GM19324 (cell line): ENCODE data around the gene GMDS.

Source experiments
- ATAC-seq: cut with Tn5 transposase; IDR thresholded peaks from one replicate; pipeline ENCODE4 v1.9.1; 2021; ENCODE audit warnings: mild to moderate bottlenecking, moderate library complexity; ENCODE audit not compliant: unreplicated experiment, low FRiP score

Gene GMDS

GRCh38 chr6:1915226-1915625, 330.2 kb downstream of the GMDS start:
- no peak for ATAC-seq

- no peak for ATAC-seq
Observed at GRCh38 chr6:1913577-1913976, 331.8 kb downstream of the GMDS start.

GRCh38 chr6:1912731-1913130, 332.7 kb downstream of the GMDS start:
- ATAC-seq, result no peak

GRCh38 chr6:1911474-1911873, 333.9 kb downstream of the GMDS start:
- no peak for ATAC-seq

DNA sequence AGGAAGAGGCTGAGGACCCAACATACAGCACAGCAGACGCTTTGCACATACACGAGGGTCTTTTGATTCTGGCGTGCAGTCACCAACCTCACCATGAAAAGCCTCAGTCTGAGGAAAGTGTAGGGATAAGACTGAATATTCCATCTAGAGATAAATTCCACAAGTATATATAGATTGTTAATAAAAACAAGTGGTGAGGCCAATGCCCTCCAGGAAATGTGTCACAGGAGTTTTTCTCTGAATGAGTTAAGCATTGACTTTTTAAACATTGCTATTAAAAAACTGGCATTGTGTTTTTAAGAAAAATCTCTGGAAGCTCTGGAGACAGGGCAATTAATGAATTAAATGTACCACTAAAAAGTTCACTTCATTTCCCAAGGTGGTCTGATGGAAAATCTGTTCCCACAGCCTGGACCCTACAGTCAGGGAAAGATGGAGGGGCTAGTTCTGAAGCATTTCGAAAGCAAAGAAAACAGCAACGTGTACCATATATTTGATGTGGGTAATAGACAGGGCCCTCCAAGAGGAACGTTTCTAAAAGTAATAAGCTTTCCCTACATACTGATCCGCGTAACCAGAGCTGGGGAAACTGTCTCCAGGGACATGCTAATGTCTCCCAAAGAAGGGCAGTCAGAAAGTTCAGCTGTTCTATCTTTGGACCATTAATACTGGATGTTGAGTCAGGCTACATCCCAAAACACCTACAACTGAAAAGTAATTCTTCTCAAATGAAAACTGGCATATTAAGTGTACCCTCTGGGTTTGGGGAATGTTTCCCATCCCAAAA, 334.6 kb downstream of the GMDS start:
- no peak for ATAC-seq

- no peak for ATAC-seq
Observed at GRCh38 chr6:1908784-1909183, 336.6 kb downstream of the GMDS start.

DNA sequence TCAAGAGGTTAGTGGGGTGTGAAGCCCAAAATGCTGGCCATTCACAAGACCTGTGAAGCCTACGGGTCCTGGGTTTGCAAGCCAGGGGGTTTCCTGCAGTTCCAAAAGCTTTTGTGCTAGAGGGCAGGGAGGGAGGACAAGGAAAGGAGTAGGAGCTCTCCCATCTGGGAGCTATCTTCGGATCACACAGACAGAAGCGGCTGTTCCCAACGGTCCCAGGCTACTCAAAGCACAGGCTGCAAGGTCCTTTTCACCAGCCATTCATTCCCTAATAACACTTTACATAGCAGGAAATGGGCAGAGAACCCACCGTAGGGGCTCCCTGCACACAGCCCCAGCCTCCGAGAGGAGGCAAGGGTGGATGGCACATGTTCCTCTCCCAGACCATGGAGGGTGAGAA, 338.8 kb downstream of the GMDS start:
- no peak for ATAC-seq

GRCh38 chr6:1906014-1906413, 339.4 kb downstream of the GMDS start:
- ATAC-seq, result no peak

GRCh38 chr6:1904898-1905297, 340.5 kb downstream of the GMDS start:
- no peak for ATAC-seq

DNA sequence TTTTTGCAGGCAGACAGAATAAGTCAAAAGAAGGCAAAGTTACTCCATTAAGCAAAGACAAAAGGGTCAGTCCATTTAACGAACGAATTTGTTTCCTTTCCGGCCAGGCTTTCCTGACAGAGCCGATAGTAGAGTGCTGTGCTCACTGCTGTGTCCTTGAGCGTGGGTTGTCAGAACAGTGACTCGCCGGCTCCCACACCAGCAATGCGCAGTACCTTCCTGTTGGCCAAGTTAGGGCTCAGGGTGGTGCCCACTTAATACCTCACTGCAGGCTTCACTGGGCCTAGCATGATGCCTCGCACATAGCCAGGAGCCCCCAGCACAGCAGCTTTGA, 341.0 kb downstream of the GMDS start:
- ATAC-seq, result no peak

DNA sequence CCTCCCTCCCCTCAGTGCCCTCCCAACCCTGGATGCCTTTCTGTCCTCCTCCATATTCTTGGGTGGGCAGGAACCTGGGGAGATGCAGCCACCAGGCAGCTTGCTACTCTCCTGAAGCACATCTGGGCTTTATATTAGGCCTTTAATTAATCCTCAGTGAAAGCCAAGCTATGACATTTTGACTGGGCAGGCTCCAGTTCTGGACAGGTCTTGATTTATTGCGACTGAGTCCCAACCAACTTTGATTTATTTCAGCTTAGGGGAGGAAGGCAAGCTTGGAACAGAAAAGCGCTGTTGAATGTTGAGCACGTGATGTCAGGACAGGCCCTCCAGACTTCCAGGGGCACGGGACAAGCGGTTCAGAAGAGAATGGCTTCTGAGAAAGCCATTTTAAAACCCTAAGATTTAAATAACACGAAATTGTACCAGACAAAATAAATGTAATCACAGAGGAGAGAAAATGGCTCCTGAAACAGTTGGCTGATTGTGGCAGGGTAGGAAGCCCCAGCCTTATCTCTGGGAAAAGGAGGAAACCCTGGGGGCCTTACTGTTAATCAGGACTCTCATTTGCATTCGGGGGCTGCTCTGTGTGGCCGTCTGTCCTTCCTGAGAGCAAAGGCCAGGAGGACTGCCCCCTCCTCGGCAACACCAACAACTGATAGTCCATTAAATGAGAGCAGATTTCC, 341.5 kb downstream of the GMDS start:
- no peak for ATAC-seq

DNA sequence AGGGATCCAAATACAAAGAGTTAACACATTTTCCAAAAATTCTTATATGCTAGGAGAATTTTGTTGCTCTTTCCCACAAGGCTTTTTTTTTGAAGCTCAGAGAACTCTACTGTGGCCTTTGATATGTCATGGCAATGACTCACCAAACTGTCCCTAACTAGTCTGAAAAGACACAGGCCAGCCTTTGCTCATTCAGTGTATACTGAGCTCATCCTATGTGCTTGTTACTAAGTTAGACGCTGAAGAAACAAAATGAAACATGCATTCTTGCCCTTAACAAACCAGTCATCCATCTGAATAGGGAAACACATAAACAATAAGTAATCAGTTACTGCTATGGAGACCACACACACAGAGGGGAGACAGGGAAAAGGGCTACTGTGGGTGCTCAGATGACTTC, 343.8 kb downstream of the GMDS start:
- no peak for ATAC-seq

DNA sequence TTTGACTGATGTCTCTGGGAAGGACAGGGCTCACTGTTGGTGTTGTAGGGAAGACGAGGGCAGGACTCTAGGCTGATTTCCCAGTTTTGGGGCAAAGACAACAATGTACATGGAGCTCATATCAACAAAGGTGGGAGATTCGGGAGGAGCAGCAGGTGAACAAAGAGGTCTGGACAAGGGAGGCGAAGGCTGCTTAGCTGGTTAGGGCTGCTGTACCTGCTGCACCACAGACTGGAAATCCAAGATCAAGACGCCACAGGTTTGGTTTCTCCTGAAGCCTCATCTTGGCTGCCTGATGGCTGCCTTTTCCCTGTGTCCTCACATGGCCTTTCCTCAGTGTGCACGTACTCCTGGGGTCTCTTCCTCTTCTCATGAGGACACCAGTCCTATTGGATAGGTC, 348.5 kb downstream of the GMDS start:
- ATAC-seq, result no peak

DNA sequence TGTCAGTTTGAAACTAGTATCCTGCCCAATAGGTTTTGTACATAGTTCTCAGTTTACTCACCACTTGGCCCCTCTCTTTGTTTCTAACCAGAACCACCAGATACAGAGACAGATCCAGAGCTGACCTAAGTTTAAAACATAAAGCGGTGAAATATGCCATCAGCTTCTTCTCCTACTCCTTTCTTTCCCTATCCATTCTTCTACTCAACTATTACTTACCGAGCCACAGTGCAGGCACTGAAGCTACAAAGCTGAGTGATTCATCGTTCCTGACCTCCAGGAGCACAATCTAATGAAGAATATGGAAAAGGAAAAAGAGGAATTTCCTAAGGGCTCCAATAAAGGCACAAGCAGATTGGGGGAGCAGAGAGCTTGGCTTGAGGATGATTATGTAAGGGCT, 349.7 kb downstream of the GMDS start:
- no peak for ATAC-seq

GRCh38 chr6:1894954-1895353, 350.5 kb downstream of the GMDS start:
- ATAC-seq, result no peak

DNA sequence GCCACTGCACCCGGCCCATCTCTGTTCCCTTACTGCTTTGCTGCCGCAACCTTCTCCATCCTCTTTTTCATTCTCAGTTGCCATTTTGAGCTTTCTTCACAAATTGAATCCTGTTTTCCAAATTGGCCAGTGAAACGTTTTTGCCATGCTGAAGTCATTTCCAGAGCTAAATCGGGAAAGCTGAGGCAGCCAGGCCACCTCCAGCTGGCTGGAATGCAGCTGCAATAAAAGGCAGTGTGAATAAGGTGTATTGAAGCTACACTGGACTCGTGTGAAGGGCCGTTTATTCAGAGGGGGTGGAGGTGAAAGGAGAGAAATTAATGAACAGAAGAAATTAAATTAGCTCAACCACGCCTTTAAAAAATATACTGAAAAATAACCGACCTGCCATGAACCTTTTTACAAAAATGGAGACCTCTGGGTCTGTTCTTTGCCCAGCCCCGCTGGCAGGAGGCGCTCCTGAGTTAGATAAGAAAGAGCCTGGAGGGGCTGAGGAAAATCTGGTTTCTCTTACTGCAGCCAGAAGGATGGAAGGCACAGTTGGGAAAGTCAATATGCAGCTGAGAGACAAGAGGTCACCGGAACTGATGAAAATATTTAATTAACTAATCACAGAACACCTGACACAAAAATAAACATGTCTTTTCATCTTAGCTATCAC, 351.8 kb downstream of the GMDS start:
- no peak for ATAC-seq

DNA sequence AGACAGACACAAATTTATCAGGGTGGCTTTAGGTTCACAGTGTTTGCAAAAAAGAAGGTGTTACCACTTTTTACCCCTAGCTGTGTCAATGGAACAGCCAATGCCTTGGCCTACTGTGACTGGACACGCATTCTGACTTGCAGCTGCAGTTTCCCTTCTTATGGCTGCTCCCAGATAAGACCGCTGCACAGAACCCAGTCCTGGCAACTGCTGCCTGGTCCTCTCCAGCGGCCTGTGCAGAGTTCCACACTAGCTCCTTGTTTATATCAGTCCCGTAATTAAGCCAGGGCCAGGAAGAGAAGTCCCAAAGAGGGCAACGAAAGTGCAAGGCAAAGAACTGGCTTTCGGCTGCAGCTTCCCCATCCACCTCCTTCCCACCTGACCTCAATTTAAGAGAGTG, 352.7 kb downstream of the GMDS start:
- ATAC-seq, result no peak

DNA sequence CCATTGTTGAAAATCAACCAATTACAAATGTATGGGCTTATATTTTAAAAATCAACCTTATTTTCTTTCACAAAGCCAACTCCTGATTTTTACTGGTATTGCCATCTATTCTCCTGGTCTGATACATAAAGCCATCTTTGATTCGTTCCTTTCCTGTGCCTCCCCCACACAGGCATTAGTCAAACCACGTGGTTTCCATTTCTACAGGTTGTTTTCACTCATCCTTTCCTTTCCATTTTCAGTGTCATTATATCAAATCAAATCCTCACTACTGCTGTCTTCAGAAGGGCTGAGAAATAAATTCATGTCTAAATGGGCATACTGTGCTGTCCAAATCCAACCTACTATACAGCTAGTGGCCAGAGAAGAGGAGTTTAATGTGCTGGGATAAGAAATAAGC, 354.4 kb downstream of the GMDS start:
- no peak for ATAC-seq

DNA sequence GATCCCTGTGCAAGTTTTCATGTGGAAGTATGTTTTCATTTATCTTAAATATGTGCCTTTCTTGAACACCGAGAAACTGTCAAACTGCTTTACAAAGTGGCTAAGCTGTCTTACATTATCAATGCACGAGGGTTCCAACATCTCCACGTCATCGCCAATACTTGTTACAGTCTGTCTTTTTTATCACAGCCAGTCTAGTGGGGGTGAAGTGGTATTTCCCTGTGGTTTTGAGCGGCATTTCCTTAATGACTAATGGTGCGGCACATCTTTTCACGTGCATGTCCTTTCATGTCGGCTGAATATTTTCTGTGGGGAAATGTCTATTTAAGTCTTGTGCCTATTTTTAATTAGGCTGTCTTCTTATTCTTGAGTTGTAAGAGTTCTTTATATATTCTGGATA, 355.3 kb downstream of the GMDS start:
- no peak for ATAC-seq

- no peak for ATAC-seq
Observed at GRCh38 chr6:1885576-1886011, 359.8 kb downstream of the GMDS start.

- no peak for ATAC-seq
Observed at GRCh38 chr6:1884313-1884712, 361.1 kb downstream of the GMDS start.

DNA sequence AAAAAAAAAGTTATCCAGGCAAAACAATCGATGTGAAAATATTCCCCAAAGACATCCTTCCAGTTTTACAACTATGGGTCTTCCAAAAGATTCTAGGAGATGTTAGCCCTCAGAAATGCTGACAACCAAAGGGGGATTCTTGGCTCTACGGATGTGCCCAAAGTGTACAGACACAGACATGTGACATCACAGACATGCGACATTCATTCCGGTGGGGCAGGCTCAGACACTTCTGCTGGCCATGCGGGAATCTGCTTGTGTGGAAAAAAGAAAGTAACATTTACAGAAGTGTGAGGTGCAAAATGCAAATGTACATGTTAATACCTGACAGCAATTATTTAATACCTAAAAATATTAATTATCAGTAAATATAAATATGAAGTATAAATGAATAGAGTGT, 367.1 kb downstream of the GMDS start:
- no peak for ATAC-seq
